Pons (tissue), 1 donor: ENCODE measurements around the gene WDR20.
A peak's percentile ranks its signal among the peaks of the same experiment; 100 is the strongest.
"Not testable (repeated sequence)": the region's sequence is repeated elsewhere in the genome, so short reads cannot be mapped to it uniquely, and the experiment has no call there.

Source experiments
- DNase-seq: peaks from one replicate; pipeline ENCODE4 v3.0.0-alpha.2; 2016; ENCODE audit warnings: low spot score

The WDR20 gene, protein sequence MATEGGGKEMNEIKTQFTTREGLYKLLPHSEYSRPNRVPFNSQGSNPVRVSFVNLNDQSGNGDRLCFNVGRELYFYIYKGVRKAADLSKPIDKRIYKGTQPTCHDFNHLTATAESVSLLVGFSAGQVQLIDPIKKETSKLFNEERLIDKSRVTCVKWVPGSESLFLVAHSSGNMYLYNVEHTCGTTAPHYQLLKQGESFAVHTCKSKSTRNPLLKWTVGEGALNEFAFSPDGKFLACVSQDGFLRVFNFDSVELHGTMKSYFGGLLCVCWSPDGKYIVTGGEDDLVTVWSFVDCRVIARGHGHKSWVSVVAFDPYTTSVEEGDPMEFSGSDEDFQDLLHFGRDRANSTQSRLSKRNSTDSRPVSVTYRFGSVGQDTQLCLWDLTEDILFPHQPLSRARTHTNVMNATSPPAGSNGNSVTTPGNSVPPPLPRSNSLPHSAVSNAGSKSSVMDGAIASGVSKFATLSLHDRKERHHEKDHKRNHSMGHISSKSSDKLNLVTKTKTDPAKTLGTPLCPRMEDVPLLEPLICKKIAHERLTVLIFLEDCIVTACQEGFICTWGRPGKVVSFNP

DNA sequence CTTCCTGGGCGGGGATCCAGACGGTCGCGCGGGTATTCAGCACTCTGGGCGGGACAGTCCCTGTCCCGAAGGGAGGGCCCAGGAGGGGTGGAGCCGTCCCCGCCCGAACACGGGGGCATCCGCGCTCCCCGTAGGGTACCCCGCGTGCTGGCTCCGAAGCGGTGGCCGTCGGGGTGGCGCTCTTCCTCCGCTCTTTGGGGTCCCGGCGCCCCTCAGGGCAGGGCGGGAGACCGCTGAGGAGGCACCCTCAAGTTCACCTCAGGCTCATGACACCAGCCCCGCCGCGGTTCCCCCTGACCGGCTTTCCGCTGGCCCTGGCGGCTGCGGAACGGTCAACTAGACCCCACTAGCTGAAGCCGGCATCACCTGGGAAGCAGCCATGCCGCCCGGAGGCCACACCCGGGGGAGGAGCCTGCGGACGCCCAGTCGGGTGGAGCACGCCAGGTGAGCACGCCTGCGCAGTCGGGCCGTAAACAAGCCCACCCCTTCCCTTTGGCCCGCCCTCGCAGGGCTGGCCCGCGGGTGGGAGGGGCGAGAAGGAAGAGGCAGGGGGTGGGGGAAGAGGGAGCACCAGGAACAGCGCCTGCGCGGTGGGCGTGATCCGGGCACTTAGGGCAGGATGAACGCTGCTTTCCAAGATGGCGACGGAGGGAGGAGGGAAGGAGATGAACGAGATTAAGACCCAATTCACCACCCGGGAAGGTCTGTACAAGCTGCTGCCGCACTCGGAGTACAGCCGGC is at the start of gene WDR20:
Gene WDR20 (plus strand): TSS at position 612 of the 741 bp plus-strand sequence. CDS start 27 bp downstream, at position 639.
- peak; percentile 99 for DNase-seq

DNA sequence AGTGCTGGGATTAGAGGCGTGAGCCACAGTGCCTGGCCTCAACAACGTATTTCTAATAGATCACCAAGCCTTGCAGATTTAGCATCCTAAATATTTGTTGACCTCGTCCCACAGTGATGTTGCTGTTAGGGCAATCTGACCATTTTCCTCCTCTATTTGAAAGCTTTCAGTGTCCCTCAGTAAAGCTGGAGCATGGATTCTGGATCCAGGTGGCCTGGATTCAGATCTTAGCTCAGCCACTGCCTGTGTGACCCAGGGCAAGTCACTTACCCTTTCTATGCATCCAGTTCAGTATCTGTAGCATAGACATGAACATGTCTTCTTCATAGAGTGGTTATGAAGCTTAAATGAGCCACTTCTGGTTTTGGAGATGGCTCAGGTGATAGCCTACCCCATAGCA is 49.0 kb upstream of the WDR20 start:
- no peak for DNase-seq

DNA sequence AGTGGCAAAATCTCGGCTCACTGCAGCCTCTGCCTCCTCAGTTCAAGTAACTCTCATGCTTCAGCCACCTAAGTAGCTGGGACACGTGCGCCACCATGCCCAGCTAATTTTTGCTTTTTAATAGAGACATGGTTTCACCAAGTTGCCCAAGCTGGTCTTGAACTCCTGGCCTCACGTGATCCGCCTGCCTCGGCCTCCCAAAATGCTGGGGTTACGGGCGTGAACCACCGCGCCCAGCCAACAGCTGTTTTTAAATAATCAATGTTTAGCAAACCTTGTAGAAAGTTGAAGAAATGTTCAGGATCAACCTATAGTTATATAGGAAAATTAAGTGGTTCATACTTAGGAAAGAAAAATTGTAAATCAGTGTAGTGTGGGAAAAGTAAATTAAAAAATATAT is 46.9 kb upstream of the WDR20 start:
- no peak for DNase-seq

DNA sequence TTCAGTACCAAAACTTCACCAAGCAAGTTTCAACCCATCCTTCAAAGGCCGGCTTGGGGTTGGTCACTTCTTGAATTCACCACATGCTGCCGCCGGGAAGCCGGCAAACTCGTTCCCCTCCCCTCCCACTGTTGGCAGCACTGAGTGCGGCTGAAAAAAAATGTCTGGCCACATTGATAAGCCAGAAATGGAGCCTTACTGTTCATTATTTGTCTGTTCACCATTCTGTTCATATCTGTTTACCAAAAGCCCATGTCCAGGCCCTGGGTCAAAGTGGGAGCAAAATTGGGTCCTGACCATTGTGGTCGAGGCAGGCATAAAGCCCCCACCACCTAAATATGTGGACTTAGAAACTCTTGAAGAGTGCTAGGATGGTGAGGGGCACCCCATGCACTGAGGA is 45.6 kb upstream of the WDR20 start:
- DNase-seq = no peak

DNA sequence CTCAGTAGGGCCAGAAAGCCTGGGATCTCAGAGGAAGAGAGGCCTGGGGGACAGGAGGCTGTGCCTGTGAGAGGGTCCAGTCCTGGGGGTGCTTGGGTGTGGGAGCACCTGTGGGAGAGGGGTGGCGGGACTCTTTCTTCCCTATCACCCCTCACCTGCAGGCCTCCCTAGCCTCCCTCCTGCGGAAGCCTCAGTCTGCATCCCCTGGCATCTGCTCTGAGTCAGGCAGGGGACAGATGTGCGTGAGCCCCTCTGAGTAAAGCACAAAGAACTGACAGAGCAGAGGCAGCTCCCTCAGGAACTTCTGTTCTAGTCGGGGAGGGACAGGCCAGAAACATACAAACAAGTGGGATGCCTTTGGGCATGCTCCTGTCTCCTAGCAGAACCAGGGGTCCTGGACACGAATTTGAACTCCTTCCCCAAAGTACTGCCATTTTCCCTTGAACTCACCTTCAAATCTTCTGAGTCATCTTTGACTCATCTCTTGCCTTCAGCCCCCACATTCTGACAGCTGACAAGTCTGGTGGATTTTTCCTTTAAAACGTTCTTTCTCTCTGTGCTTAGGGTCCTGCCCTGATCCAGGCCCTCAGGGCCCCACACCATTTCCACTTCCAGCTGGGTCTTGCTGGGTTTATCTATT is 44.3 kb upstream of the WDR20 start:
- no peak for DNase-seq

DNA sequence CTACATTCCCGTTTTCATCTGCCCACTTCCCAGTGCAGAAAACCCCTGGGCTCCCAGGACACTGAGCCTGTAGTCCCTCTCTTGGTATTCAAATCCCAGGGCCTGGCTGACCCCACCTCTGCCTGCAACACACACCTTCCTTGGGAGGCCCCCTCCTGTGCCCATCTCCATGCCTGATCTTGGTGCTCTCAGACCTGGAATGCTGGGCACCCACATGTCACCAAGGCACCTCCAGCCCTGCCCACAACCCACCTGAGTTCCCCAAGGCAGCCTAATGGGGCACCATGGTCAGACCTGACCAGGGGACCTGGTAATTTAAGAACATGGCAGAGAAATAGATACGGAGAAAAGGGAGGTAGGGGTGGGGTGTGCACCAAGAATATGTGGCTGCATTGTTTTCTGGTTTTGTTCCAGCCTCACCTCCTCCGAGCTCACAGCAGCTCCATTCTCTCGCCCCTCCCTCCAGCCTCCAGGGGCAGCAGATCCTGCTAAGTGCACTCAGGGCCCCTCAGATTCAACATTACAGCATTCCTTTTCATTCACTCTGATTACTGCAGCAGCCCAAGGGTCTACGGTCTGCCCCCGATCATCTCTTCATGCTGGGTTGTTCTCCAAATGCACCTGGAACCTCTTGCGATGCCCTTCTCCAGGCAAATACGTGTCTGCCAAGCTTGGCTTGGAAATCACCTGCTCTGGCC is 43.7 kb upstream of the WDR20 start:
- DNase-seq = no peak

DNA sequence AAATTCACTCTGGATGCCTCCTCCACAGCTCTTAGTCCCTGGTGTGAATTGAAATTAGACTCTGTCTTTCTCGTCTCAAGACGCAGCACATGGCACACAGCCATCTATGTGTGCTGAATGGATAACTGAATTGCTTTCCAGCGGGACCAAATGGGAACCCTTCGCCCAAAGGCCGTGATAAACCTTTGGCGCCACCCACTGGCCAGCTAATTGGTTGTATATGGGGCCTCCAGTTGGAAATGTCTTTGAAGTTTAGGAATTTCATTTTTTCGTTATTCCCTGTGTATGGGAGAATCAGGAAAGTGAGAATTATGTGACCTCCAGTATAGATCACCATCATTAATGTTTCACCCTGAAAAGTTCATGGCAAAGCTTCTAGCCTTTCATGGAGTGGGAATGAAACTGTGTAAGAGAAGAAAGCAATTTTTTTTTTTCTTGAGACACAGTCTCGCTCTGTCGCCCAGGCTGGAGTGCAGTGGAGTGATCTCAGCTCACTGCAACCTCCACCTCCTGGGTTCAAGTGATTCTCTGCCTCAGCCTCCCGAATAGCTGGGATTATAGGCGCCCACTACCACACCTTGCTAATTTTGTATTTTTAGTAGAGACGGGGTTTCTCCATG is 43.0 kb upstream of the WDR20 start:
- DNase-seq = peak; percentile 94

DNA sequence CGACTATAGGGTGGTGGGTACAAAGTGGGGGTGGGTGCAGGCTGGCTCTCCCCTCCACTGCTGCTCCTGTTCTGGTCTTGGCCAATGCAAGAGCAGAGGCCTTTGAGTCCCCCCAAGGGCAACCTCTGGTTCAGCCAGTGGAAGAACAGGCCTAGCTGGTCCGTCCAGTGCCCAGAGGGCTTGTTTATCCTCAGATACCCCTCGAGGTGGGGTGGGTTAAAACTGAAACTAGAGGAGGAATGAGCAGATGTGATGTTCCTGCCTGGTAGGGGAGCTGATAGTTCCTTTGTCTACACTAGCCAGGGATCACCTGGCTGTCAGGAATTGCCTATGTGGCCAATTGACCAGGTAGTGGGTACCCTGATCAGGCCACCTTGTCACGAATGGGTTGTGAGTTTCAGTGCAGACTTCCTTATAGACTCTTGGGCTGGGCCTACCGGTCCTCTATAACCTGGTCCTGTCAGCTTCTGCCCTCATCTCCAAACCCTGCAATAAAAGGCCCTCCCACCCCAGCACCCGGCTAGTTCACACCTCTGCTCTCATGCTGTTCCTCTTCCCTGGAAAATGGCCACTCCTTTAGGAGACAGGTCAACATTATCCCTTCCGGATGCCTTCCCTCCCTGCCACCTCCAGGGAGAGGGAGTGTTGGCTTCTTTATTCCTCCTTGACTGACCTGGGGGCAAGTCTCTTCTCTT is 42.1 kb upstream of the WDR20 start:
- no peak for DNase-seq

DNA sequence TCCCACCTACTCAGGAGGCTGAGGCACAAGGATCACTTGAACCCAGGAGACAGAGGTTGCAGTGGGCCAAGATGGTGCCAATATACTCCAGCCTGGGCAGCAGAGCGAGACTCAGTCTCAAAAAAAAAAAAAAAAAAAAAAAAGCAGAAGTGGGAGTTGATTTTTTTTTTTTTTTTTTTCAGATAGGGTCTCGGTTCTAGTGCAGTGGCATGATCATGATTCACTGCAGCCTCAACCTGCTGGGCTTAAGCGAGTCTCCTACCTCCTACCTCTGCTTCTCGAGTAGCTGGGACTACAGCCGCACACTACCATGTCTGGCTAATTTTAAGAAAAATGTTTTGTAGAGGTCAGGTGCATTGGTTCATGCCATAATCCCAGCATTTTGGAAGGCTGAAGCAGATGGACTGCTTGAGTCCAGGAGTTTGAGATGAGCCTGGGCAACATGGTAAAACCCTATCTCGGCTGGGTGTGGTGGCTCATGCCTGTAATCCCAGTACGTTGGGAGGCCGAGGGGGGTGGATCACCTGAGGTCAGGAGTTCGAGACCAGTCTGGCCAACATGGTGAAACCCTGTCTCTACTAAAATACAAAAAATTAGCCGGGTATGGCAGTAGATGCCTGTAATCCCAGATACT is 36.5 kb upstream of the WDR20 start:
- no peak for DNase-seq

DNA sequence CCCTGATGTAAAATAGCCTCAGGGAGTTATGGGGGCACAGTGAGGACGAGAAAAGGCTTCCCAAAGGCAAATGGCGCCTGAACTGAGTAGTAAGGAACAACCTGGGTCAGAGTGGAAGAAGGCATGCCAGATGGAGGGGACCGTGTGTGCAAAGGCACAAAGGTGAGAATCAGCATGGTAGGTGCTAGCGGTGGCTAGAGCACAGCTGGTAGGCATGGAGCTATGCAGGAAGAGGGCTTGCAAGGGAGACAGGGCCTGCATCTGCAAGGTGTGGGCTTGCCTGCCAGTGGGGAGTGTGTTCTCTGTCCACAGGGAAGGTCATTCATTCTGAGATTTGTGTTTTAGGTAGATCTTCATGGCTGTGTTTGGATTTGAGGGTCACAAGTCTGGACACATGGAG is 34.3 kb upstream of the WDR20 start:
- DNase-seq = no peak

DNA sequence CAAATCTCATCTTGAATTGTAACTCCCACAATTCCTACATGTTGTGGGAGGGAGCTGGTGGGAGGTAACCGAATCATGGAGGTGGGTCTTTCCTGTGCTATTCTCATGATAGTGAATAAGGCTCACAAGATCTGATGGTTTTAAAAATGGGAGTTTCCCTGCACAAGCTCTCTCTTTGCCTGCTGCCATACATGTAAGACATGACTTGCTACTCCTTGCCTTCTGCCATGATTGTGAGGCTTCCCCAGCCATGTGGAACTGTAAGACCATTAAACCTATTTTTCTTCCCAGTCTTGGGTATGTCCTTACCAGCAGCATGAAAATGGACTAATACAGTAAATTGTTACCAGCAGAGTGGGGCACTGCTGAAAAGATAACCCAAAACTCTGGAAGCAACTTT is 30.4 kb upstream of the WDR20 start:
- not testable (repeated sequence) for DNase-seq

DNA sequence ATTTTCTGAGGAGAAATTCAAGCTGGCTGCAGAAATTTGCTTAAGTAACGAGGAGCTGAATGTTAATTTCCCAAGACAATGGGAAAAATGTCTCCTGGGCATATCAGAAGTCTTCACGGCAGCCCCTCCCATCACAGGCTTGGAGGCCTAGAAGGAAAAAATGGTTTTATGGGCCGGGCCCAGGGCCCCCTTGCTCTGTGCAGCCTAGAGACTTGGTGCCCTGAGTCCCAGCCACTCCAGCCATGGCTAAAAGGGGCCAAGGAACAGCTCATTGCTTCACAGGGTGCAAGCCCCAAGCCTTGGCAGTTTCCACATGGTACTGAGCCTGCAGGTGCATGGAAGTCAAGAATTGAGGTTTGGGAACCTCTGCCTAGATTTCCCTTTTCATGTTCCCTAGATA is 28.6 kb upstream of the WDR20 start:
- no peak for DNase-seq

DNA sequence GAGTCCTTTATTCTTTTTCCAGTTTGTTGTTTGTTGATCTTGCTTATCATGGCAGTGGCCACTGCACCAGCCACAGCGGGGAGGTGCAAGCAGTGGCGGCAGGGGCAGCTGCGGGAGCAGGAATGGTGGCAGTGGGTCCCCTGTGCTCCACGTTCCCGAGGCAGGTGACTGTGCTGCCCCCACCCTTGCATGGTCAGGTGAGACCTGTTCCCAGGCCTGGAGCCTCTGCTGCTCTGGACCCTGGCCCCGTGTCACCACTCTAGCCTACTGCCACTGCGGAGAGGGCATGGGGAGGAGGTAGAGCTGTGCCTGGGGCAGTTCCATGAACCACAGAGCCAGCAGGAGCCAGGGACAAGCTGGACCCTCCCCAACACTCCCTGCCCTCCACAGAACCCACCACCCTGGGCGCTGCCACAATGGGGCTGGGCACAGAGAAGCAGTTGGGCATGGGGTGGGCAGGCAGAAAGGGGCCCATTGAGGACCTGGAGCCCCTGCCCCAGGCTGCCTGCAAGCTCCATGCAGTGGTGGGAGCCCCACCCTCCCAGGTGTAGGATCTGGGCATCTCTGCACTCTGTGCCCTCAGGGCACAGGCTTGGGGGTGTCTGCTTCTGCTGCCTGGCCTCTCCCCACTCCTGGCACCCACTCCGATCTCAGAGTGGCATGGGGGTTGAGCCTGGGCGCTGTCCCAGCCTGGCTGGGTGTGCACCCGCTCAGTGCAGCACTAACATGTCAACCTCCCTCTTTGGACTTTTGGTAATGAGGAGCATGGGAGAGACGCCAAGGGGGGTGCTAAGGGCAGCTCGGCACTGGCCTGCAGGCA is 23.1 kb upstream of the WDR20 start:
- DNase-seq = no peak

DNA sequence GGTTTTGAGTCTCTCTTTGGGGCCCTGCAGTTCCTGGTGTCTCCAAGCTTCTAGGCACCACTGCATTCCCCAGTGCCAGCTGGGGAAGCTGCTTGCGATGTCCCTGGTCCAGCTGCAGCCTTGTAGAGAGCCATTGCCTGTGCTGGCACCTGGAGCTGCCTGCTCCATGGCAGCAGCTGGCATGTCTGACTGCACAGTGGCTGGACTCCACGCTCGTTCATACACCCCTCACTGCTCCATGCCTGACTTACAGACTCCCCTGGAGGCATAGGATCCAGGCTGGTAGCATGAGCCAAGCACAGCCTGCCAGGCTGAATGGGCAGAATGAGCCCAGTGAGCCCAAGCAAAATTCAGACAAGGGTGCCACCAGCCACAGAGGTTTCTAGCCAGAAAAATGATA is 21.8 kb upstream of the WDR20 start:
- no peak for DNase-seq

DNA sequence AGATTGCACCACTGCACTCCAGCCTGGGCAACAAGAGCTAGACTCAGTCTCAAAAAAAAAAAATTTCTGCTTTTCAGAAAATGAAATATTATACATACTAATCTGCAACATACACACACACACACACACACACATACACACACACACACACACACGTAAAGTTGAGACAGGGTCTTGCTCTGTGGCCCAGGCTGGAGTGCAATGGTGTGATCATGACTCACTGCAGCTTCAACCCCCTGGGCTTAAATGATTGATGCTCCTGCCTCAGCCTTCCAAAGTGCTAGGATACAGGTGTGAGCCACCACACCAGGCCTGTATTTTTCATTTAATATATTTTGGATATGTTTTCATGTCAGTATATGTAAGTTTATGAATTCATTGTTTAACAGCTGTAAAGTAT is 18.8 kb upstream of the WDR20 start:
- no peak for DNase-seq

DNA sequence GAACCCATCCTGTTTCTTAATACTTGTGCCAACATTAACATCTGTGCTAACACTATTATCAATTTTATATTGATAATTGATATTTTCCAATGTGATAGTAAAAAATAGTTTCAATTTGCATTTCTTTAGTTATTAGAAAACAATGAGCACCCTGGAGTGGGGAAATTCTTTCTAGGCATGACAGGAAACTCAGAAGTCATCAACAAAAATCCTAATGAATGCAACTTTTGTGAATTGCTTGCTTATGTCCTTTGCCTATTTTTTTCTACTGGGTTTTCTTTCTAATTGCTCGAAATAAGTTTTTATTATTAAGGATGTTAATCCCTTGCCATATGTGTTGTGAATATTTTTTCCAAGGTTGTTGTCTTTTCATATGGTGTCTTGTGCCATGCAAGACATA is 18.1 kb upstream of the WDR20 start:
- DNase-seq = no peak

DNA sequence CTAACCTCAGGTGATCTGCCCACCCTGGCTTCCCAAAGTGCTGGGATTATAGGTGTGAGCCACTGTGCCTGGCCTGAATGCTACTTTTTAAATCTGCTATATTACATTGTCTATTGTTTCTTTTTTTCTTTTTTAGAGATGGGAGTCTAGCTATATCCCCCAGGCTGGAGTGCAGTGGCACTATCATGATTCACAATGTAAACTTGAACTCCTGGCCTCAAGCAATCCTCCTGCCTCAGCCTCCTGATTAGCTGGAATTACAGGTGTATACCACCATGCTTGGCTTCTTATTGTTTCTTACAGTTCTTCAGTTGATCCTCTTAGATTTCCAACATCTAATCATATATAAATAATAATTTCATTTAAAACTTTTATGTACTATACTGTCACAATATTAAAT is 15.3 kb upstream of the WDR20 start:
- no peak for DNase-seq

DNA sequence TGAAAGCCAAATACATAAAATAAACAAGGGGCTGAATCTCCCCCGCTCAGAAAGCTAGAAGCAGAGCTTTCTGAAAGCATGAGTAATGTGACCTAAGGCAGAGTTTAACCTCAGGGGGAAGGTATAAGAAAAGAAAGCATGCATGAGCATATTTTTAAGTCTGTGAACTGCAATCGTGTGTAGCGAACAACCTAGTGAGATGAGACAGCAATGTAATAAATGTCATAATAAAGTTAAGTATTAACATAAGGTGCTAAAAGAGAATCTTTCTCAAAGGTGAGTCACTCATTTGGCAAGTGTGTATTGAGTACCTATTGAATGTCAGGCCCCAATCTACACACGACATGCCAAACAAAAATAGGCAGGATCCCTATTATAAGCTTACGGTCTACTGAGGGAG is 14.2 kb upstream of the WDR20 start:
- no peak for DNase-seq

DNA sequence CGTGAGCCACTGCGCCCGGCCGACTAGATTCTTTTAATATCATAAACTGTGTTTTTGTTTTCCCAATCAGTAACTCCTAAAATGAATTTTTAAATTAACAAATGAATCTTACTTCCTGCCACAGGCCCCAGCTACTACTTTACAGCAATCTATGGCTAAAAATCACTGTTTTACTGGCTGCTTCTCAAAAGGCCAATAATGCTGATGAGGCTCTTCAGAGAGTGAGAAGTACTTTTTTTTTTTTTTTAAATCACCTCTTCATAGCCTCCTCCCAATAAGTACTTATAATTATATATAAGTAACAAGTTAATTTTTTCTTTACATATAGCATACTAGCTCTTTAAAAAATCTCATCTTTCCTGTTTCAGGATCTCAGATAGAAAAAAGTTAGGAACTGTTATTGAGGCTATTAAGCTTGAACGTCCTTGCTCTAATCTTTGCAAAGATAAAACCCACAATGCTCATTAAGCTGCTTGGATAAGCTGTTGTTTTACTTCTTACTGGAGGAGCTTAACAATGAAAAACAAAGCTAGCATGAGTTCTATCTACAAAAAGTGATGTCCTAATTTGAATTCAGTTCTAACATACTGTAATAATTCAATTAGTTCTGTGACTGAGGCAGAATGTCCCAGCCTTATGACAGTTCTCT is 12.8 kb upstream of the WDR20 start:
- no peak for DNase-seq
